B cell (primary cell): ENCODE data around the gene CDKAL1. TPM values are rescaled to one million over a fixed set of nuclear protein-coding genes. Genes with fewer than 3 reads are reported as not detected.

Source experiments
- ATAC-seq: fragments of 200-7000 bp; cut with Tn5 transposase; one replicate; pipeline ENCODE4 v1.10.0; 2021; ENCODE audit warnings: low read depth, mild to moderate bottlenecking, moderate number of reproducible peaks, moderate library complexity
- CTCF ChIA-PET: fragments of 350-600 bp; sonication (Branson Sonifier 250); formaldehyde crosslinking; loops from one replicate; lab custom pipeline; 2021; ENCODE audit warnings: antibody characterized with exemption, inconsistent platforms; lab: Charles Lee
- POLR2A ChIA-PET: fragments of 350-600 bp; sonication (Branson Sonifier 250); formaldehyde crosslinking; loops from one replicate; lab custom pipeline; 2021; ENCODE audit warnings: antibody characterized with exemption; lab: Charles Lee
- DNase-seq: peaks from one replicate; pipeline ENCODE4 v3.0.0; 2013
- H2AFZ ChIP-seq: 2 replicates; pipeline ENCODE4 v1.6.1; 2012; ENCODE audit warnings: mild to moderate bottlenecking, low read depth, low read length; ENCODE audit not compliant: insufficient read depth, poor library complexity, severe bottlenecking
- H3K27ac ChIP-seq, 2 donors: 1 replicate in 1 of 2; 2 replicates in 1 of 2; pipeline ENCODE4 v1.5.1; 2012 to 2013; ENCODE audit warnings: low read length in 2 of 2, mild to moderate bottlenecking in 2 of 2, moderate library complexity in 1 of 2
- H3K27me3 ChIP-seq, 4 experiments: fragments of 200-600 bp in 1 of 4; sonication (generic) in 1 of 4; replicated peaks in 1 of 4; 1 replicate in 2 of 4; 2 replicates in 2 of 4; pipeline versions ENCODE4 v1.6.1 to v1.7.0; 2013 to 2016; ENCODE audit warnings: low read length in 3 of 4, mild to moderate bottlenecking in 2 of 4, mixed read lengths in 1 of 4, moderate library complexity in 1 of 4; ENCODE audit not compliant: insufficient read depth in 4 of 4, control insufficient read depth in 3 of 4; ENCODE audit errors: control extremely low read depth in 1 of 4
- H3K36me3 ChIP-seq, 2 experiments: replicated peaks in 1 of 2; 1 replicate in 1 of 2; 2 replicates in 1 of 2; pipeline versions ENCODE4 v1.6.1 to v1.7.1; 2013; ENCODE audit warnings: low read length in 1 of 2; ENCODE audit not compliant: insufficient read depth in 2 of 2, control insufficient read depth in 1 of 2; ENCODE audit errors: control extremely low read depth in 1 of 2, extremely low read depth in 1 of 2
- H3K4me1 ChIP-seq, 2 donors: fragments of 200-600 bp in 1 of 2; sonication (generic) in 1 of 2; 1 replicate in 1 of 2; 2 replicates in 1 of 2; pipeline versions ENCODE4 v1.5.1 to v1.6.1; 2013 to 2017; ENCODE audit warnings: low read length in 2 of 2; ENCODE audit not compliant: control insufficient read depth in 2 of 2, insufficient read depth in 2 of 2
- H3K4me2 ChIP-seq: replicated peaks from 2 replicates; pipeline ENCODE3; 2012; ENCODE audit warnings: mild to moderate bottlenecking, low read depth, low read length; ENCODE audit not compliant: poor library complexity, severe bottlenecking
- H3K4me3 ChIP-seq, 5 experiments: fragments of 200-600 bp in 1 of 5; sonication (generic) in 1 of 5; 1 replicate in 3 of 5; 2 replicates in 2 of 5; pipeline versions ENCODE4 v1.5.1 to v1.7.0; 2011 to 2016; ENCODE audit warnings: low read length in 4 of 5, mild to moderate bottlenecking in 4 of 5, low read depth in 2 of 5, control low read depth in 1 of 5, moderate library complexity in 1 of 5; ENCODE audit not compliant: insufficient read depth in 1 of 5; ENCODE audit errors: control extremely low read depth in 1 of 5, extremely low read depth in 1 of 5
- H3K79me2 ChIP-seq: fragments of 200-600 bp; sonication (generic); one replicate; pipeline ENCODE4 v1.6.0; 2016; ENCODE audit warnings: low read length; ENCODE audit not compliant: control insufficient read depth, insufficient read depth
- H3K9ac ChIP-seq: fragments of 200-600 bp; sonication (generic); 2 replicates; pipeline ENCODE4 v1.6.1; 2017; ENCODE audit warnings: mild to moderate bottlenecking, low read length, moderate library complexity
- H3K9me3 ChIP-seq, 3 donors: one replicate each; pipeline versions ENCODE4 v1.6.1 to v1.7.1; 2013; ENCODE audit warnings: low read length in 2 of 3; ENCODE audit not compliant: control insufficient read depth in 2 of 3, insufficient read depth in 1 of 3; ENCODE audit errors: control extremely low read depth in 1 of 3
- H4K20me1 ChIP-seq: 2 replicates; pipeline ENCODE4 v1.6.0; 2012; ENCODE audit warnings: mild to moderate bottlenecking, low read length; ENCODE audit not compliant: insufficient read depth, control insufficient read depth, poor library complexity, severe bottlenecking
- H3K27ac Mint-ChIP-seq: one replicate; pipeline ENCODE4 v1.8.0; 2021; ENCODE audit warnings: mixed read lengths
- H3K27me3 Mint-ChIP-seq: one replicate; pipeline ENCODE4 v1.8.0; 2021; ENCODE audit warnings: mixed read lengths
- H3K4me1 Mint-ChIP-seq: one replicate; pipeline ENCODE4 v1.8.0; 2021; ENCODE audit warnings: mixed read lengths
- H3K4me3 Mint-ChIP-seq: one replicate; pipeline ENCODE4 v1.8.0; 2021; ENCODE audit warnings: mixed read lengths
- H3K9me3 Mint-ChIP-seq: one replicate; pipeline ENCODE4 v1.8.0; 2022; ENCODE audit warnings: mixed read lengths; ENCODE audit not compliant: insufficient read depth
- CTCF ChIP-seq: fragments of 200-600 bp; IDR thresholded peaks from one replicate; pipeline ENCODE4 v1.8.0; 2022; ENCODE audit warnings: antibody characterized with exemption, mild to moderate bottlenecking
- EZH2 ChIP-seq: IDR thresholded peaks from 2 replicates; pipeline ENCODE4 v1.6.1; 2012; ENCODE audit warnings: borderline replicate concordance, low read depth, mild to moderate bottlenecking, moderate library complexity, low read length; ENCODE audit not compliant: insufficient read depth, poor library complexity, severe bottlenecking
- WGBS: methylation state at CpG from one replicate; pipeline ENCODE4 v1.1.5; 2013; ENCODE audit warnings: missing lambda C conversion rate; ENCODE audit not compliant: insufficient coverage; 5-methylcytosine and 5-hydroxymethylcytosine counted together
- intact Hi-C: fragments of 100-400 bp; cut with micrococcal nuclease; formaldehyde crosslinking; loops from one replicate; pipeline ENCODE4 v1.10.0; 2022
- polyA plus RNA-seq: library from polyadenylated mRNA; depleted of rRNA; stranded (reverse); fragments of >200 nt; gene quantifications from 2 replicates; pipeline ENCODE4 v1.2.3, GENCODE V29; 2012
- total RNA-seq, 2 donors: library from RNA; stranded (reverse); fragments of 120-200 nt in 1 of 2; gene quantifications; 1 replicate in 1 of 2; 2 replicates in 1 of 2; pipeline versions ENCODE4 v1.2.3 to v1.2.4, GENCODE V29; 2013 to 2022

CDKAL1 gene
- total and polyA plus RNA-seq, 2 donors (not counting 1 experiment from before 2014, with no cell fraction given): 6.1 to 33.3 TPM

GRCh38 chr6:21265730-21266044 is 731.4 kb downstream of the CDKAL1 start:
- Histone ChIP-seq H3K27ac (no peak overlapping the region), H3K36me3 (no peaks in the 10 kb centered on the region), H3K9me3 (peaks cover 0 to 3% (median 0%) of the 10 kb centered on the region in 3 donors), H2AFZ (no peak overlapping the region), H4K20me1 (no peaks in the 10 kb centered on the region), H3K4me2 (no peak overlapping the region), H3K27me3 (no peaks in the 10 kb centered on the region), H3K9ac (no peak overlapping the region), H3K4me3 (no peak overlapping the region), H3K4me1 (no peaks in the 10 kb centered on the region), H3K79me2 (no peaks in the 10 kb centered on the region)
- CTCF ChIA-PET: no interaction called here
- H3K4me3 Mint-ChIP-seq: no peak overlapping the region
- intact Hi-C loops: no loop called here
- POLR2A ChIA-PET: no interaction called here
- WGBS: no CpG with 5 or more reads among the region's 2 CpGs
- no peak for ATAC-seq
- TF ChIP-seq CTCF: no peak
- no peak for TF ChIP-seq EZH2
- no peak for DNase-seq
- no peaks in the 10 kb centered on the region for H3K4me1 Mint-ChIP-seq
- no peak overlapping the region for H3K27ac Mint-ChIP-seq
- no peaks in the 10 kb centered on the region for H3K9me3 Mint-ChIP-seq
- no peaks in the 10 kb centered on the region for H3K27me3 Mint-ChIP-seq

- Histone ChIP-seq H2AFZ (no peak overlapping the region), H4K20me1 (no peaks in the 10 kb centered on the region), H3K27ac (no peak overlapping the region), H3K4me3 (no peak overlapping the region), H3K36me3 (no peaks in the 10 kb centered on the region), H3K27me3 (no peaks in the 10 kb centered on the region), H3K9ac (no peak overlapping the region), H3K9me3 (peaks cover 0 to 3% (median 0%) of the 10 kb centered on the region in 3 donors), H3K4me2 (no peak overlapping the region), H3K79me2 (no peaks in the 10 kb centered on the region), H3K4me1 (no peaks in the 10 kb centered on the region)
- Mint-ChIP-seq H3K9me3 (no peaks in the 10 kb centered on the region), H3K27me3 (no peaks in the 10 kb centered on the region), H3K4me3 (no peak overlapping the region), H3K4me1 (no peaks in the 10 kb centered on the region), H3K27ac (no peak overlapping the region)
- intact Hi-C loops: no loop called here
- ChIA-PET CTCF (no interaction called here), POLR2A (no interaction called here)
- TF ChIP-seq CTCF (no peak), EZH2 (no peak)
- WGBS: 94% methylated on average over 14 of the region's 14 CpGs
- ATAC-seq: no peak
- DNase-seq: no peak
Observed at GRCh38 chr6:21270636-21271201, 736.5 kb downstream of the CDKAL1 start.
